CD4-positive, CD25-positive, alpha-beta regulatory T cell (primary cell): Measurements from ENCODE around the gene ERBB4. TPM values are rescaled to one million over a fixed set of nuclear protein-coding genes. Genes with fewer than 3 reads are reported as not detected.
A peak's percentile ranks its signal among the peaks of the same experiment; 100 is the strongest.

Experiments used
- ATAC-seq, 2 donors: fragments of 150-1000 bp; cut with Tn5 transposase; one replicate each; pipeline ENCODE4 v1.10.0; 2021; ENCODE audit warnings: low read depth in 2 of 2, moderate number of reproducible peaks in 2 of 2, moderate library complexity in 1 of 2
- DNase-seq, 3 donors: peaks; one replicate each; pipeline versions ENCODE4 v3.0.0 to v3.0.0-alpha.2; 2012 to 2022; ENCODE audit warnings: mixed read lengths in 1 of 3
- H3K27ac ChIP-seq: one replicate; pipeline ENCODE4 v1.7.0; 2013; ENCODE audit warnings: mild to moderate bottlenecking, low read length; ENCODE audit not compliant: insufficient read depth, poor library complexity, severe bottlenecking
- H3K27me3 ChIP-seq: one replicate; pipeline ENCODE4 v1.7.0; 2013; ENCODE audit warnings: low read length; ENCODE audit not compliant: control insufficient read depth, insufficient read depth
- H3K36me3 ChIP-seq: one replicate; pipeline ENCODE4 v1.7.0; 2013; ENCODE audit warnings: mild to moderate bottlenecking, low read length, moderate library complexity; ENCODE audit not compliant: control insufficient read depth, insufficient read depth
- H3K4me1 ChIP-seq: 2 replicates; pipeline ENCODE4 v1.7.0; 2013; ENCODE audit warnings: mild to moderate bottlenecking, low read length; ENCODE audit not compliant: insufficient read depth, control insufficient read depth, poor library complexity, severe bottlenecking
- H3K4me3 ChIP-seq: one replicate; pipeline ENCODE4 v1.7.0; 2013; ENCODE audit warnings: low read depth, mild to moderate bottlenecking, low read length, moderate library complexity
- H3K9me3 ChIP-seq, 2 experiments: 1 replicate in 1 of 2; 2 replicates in 1 of 2; pipeline ENCODE4 v1.7.0; 2013; ENCODE audit warnings: low read length in 2 of 2, mild to moderate bottlenecking in 1 of 2, moderate library complexity in 1 of 2; ENCODE audit not compliant: control insufficient read depth in 2 of 2
- H3K27ac Mint-ChIP-seq, 3 donors: one replicate each; pipeline ENCODE4 v1.8.0; 2020 to 2022; ENCODE audit warnings: mild to moderate bottlenecking in 3 of 3, mixed read lengths in 3 of 3, moderate library complexity in 2 of 3
- H3K27me3 Mint-ChIP-seq: one replicate; pipeline ENCODE4 v1.8.0; 2022; ENCODE audit warnings: mild to moderate bottlenecking, mixed read lengths
- H3K36me3 Mint-ChIP-seq: one replicate; pipeline ENCODE4 v1.8.0; 2020; ENCODE audit warnings: mixed read lengths
- H3K4me1 Mint-ChIP-seq, 4 donors: one replicate each; pipeline ENCODE4 v1.8.0; 2020 to 2022; ENCODE audit warnings: mixed read lengths in 4 of 4, mild to moderate bottlenecking in 1 of 4
- H3K4me3 Mint-ChIP-seq, 4 donors: one replicate each; pipeline ENCODE4 v1.8.0; 2020 to 2022; ENCODE audit warnings: mild to moderate bottlenecking in 4 of 4, mixed read lengths in 4 of 4, moderate library complexity in 3 of 4
- H3K9me3 Mint-ChIP-seq, 7 donors: one replicate each; pipeline ENCODE4 v1.8.0; 2020 to 2022; ENCODE audit warnings: mixed read lengths in 7 of 7, mild to moderate bottlenecking in 3 of 7, moderate library complexity in 2 of 7
- polyA plus RNA-seq, 4 donors: library from polyadenylated mRNA; unstranded; fragments of 300-500 nt; fragmentation: Illumina TruSeq; gene quantifications; one replicate each; pipeline ENCODE4 v1.2.3, GENCODE V29; 2021
- total RNA-seq: library from RNA; stranded (reverse); gene quantifications from one replicate; pipeline ENCODE4 v1.2.3, GENCODE V29; 2022

Gene ERBB4
- total and polyA plus RNA-seq, 5 donors from 2014 or later: not detected

DNA sequence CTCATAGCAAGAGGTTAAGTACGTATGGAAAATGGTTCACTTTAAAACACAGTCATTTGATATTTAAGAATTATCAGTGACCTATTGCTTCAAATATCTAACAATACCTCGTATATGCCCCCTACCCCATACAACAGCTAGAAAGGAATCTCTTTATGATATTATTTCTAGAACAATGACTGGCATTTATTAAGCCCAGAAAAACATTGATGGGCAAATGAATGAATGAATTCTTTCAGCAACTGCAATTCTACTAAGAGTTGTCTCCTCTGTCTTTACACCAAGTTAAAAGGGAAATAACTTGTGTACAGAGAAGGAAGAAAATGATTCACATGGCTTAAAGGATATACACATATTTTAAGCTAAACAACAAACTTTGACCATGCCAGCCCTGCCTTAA, 384.7 kb downstream of the ERBB4 start:
- DNase-seq: no peak
- H3K27ac ChIP-seq: no peak overlapping the region
- Mint-ChIP-seq H3K4me3 (no peak overlapping the region), H3K36me3 (no peaks in the 10 kb centered on the region), H3K27me3 (no peaks in the 10 kb centered on the region), H3K9me3 (peaks cover 0 to 1% (median 0%) of the 10 kb centered on the region in 7 donors), H3K27ac (no peak overlapping the region), H3K4me1 (no peaks in the 10 kb centered on the region)
- no peaks in the 10 kb centered on the region for H3K9me3 ChIP-seq
- no peak overlapping the region for H3K4me3 ChIP-seq
- ATAC-seq: no peak
- H3K27me3 ChIP-seq: no peaks in the 10 kb centered on the region
- no peaks in the 10 kb centered on the region for H3K4me1 ChIP-seq
- no peaks in the 10 kb centered on the region for H3K36me3 ChIP-seq

DNA sequence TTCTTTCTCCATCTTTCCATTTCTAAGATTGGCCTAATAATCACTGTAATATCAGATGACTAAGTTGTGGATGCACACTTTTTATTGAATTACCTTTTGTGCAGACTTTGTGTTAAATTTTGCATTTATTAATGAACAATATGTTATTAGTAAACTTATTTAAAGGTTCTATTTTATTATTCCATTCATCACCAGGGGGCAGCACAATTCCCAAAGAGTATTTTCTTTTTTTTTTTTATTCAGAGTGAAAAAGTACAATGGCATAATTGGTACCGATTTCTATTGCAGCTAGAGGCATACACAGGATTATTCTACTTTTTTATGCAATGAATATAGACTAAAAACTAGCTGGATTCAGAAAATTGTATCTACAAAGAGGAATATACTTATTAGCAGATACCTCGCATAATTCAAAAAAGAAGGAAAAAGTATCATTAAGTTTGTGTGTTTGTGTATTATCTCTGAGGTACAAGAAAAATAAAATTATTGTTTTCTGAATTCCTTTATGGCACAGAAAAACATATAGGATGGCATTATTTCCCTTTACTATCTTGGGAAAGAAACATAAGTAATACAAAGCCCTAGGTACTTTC, 390.6 kb downstream of the ERBB4 start:
- Mint-ChIP-seq H3K4me3 (no peak overlapping the region), H3K36me3 (no peaks in the 10 kb centered on the region), H3K27ac (no peak overlapping the region), H3K27me3 (no peaks in the 10 kb centered on the region), H3K9me3 (peaks cover 0 to 1% (median 0%) of the 10 kb centered on the region in 7 donors), H3K4me1 (no peaks in the 10 kb centered on the region)
- peak in 1 of 3 donors; percentile 2 for DNase-seq
- Histone ChIP-seq H3K4me3 (no peak overlapping the region), H3K27me3 (no peaks in the 10 kb centered on the region), H3K9me3 (no peaks in the 10 kb centered on the region), H3K27ac (no peak overlapping the region), H3K4me1 (no peaks in the 10 kb centered on the region), H3K36me3 (no peaks in the 10 kb centered on the region)
- ATAC-seq: no peak

DNA sequence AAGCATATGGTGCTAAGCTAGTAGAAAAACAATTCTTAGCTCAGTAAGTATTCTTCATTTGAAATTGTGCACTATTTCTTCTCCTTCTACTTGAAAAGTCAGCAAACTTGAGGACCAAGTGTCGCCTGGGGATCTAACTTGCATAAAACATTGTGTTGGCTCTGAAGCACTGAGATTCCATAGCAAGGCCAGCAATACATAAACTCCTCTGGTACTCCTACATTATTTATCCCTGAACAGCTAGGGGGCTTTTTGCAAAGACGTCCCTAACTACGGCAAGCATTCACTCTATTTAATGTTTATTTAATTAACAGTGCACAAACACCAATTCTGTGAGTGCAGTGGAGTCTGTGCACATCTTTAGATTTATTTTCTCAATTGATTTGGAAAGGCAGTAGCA, 392.2 kb downstream of the ERBB4 start:
- Mint-ChIP-seq H3K4me1 (no peaks in the 10 kb centered on the region), H3K9me3 (peaks cover 0 to 3% (median 0%) of the 10 kb centered on the region in 7 donors), H3K4me3 (no peak overlapping the region), H3K36me3 (no peaks in the 10 kb centered on the region), H3K27ac (no peak overlapping the region), H3K27me3 (no peaks in the 10 kb centered on the region)
- Histone ChIP-seq H3K9me3 (no peaks in the 10 kb centered on the region), H3K27ac (no peak overlapping the region), H3K4me3 (no peak overlapping the region), H3K36me3 (no peaks in the 10 kb centered on the region), H3K4me1 (no peaks in the 10 kb centered on the region), H3K27me3 (no peaks in the 10 kb centered on the region)
- no peak for DNase-seq
- ATAC-seq: no peak

DNA sequence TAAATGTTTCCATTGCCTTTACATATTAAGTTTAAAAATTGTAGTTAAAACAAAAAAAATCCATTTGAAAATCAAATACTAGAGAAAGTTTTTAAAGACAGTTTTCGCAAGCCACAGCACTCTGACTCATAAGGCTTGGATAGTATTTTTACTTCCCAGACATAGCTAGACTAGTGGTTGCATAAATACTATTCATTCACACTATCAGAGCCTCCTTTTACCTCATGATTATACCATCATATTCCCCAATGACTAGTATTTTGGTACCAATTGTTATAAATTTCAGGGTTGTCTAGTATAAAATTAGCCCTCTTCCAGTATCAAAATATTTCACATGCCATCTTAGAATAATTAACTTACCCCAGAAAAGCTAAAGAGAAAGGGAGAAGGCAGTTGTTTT, 393.5 kb downstream of the ERBB4 start:
- no peak overlapping the region for H3K27ac ChIP-seq
- ATAC-seq (no peak), DNase-seq (no peak)
- no peaks in the 10 kb centered on the region for H3K27me3 ChIP-seq
- Mint-ChIP-seq H3K36me3 (no peaks in the 10 kb centered on the region), H3K9me3 (peaks cover 0 to 3% (median 0%) of the 10 kb centered on the region in 7 donors), H3K27ac (no peak overlapping the region), H3K4me1 (no peaks in the 10 kb centered on the region), H3K27me3 (no peaks in the 10 kb centered on the region), H3K4me3 (no peak overlapping the region)
- H3K4me1 ChIP-seq: no peaks in the 10 kb centered on the region
- no peaks in the 10 kb centered on the region for H3K9me3 ChIP-seq
- H3K4me3 ChIP-seq: no peak overlapping the region
- no peaks in the 10 kb centered on the region for H3K36me3 ChIP-seq

DNA sequence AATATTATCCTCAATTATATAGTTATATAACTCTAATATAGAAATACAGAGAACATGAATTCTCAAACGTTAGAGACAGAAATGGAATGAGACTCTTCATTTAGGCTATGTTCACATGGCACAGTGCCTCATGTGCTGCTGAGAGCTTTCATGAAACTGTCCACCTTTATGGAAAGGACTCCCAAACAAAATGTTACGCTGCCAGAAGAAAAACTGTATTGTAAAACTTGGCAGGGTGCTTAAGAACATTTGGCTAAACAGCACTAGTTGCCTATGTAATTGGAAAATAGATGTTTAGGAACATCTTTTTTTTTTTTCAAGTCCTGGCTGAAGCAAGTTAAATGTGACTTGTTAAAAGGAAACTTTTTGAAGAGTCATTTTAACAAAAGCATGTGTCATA, 396.0 kb downstream of the ERBB4 start:
- Histone ChIP-seq H3K27me3 (no peaks in the 10 kb centered on the region), H3K4me1 (no peaks in the 10 kb centered on the region), H3K9me3 (no peaks in the 10 kb centered on the region), H3K27ac (no peak overlapping the region), H3K36me3 (no peaks in the 10 kb centered on the region), H3K4me3 (no peak overlapping the region)
- Mint-ChIP-seq H3K27ac (no peak overlapping the region), H3K9me3 (peaks cover 0 to 3% (median 0%) of the 10 kb centered on the region in 7 donors), H3K4me3 (no peak overlapping the region), H3K36me3 (no peaks in the 10 kb centered on the region), H3K27me3 (no peaks in the 10 kb centered on the region), H3K4me1 (no peaks in the 10 kb centered on the region)
- no peak for DNase-seq
- ATAC-seq: no peak

DNA sequence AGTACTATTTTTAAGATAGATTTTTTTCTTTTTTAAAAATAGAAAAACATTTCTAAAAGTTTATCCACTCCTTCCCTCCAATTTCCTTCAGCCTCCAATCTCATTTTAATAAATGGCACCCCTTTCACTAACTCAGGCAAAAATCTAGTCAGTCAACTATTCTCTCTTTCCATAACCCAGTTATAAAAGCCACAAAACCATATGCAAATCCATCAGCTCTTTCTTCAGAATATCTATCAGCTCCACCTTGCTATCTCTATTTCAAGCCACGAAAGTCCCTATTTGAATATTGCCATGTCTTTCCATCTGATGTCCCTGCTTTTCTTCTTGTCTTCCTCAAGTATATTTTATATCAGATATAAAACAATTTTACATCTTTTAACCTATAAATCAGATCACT, 397.1 kb downstream of the ERBB4 start:
- no peaks in the 10 kb centered on the region for H3K36me3 Mint-ChIP-seq
- H3K9me3 Mint-ChIP-seq: peaks cover 0 to 3% (median 0%) of the 10 kb centered on the region in 7 donors
- H3K27me3 Mint-ChIP-seq: no peaks in the 10 kb centered on the region
- ATAC-seq (no peak), DNase-seq (no peak)
- H3K4me1 Mint-ChIP-seq: no peaks in the 10 kb centered on the region
- no peak overlapping the region for H3K27ac Mint-ChIP-seq
- H3K4me3 Mint-ChIP-seq: no peak overlapping the region
- H3K27me3 ChIP-seq: no peaks in the 10 kb centered on the region
- no peaks in the 10 kb centered on the region for H3K4me1 ChIP-seq
- H3K36me3 ChIP-seq: no peaks in the 10 kb centered on the region
- H3K9me3 ChIP-seq: no peaks in the 10 kb centered on the region
- no peak overlapping the region for H3K4me3 ChIP-seq
- no peak overlapping the region for H3K27ac ChIP-seq

DNA sequence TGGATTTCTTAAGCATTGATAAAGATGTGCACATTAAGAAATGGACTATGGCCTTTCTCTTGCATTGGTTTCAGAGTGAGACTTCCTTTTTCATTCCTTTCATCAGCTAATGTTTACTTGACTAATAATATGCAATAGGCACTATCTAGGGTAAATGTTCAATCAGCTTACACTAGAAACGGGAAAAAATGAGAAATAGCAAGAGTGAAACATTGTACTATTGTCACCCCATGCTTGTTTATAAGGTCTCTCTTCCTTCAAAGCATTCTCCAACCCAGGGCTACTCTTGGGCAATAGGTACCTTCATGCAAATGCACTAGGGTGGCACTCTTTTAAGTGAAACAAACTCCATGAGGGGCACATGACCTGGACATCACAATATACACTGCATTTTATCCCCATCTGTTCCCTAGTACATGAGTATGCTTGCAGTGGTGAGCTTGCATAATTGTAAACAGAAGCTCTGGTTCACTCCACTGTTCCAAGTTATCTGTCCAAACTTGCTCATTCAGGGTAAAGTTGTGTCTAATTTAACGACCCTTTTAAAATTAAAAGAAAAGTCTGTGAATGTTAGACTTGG, 402.3 kb downstream of the ERBB4 start:
- no peak for ATAC-seq
- no peaks in the 10 kb centered on the region for H3K36me3 ChIP-seq
- no peaks in the 10 kb centered on the region for H3K9me3 ChIP-seq
- no peaks in the 10 kb centered on the region for H3K4me1 ChIP-seq
- H3K36me3 Mint-ChIP-seq: no peaks in the 10 kb centered on the region
- H3K4me3 Mint-ChIP-seq: no peak overlapping the region
- peaks cover 0 to 4% (median 0%) of the 10 kb centered on the region in 7 donors for H3K9me3 Mint-ChIP-seq
- no peaks in the 10 kb centered on the region for H3K27me3 ChIP-seq
- no peak overlapping the region for H3K4me3 ChIP-seq
- no peak overlapping the region for H3K27ac Mint-ChIP-seq
- no peaks in the 10 kb centered on the region for H3K27me3 Mint-ChIP-seq
- no peak overlapping the region for H3K27ac ChIP-seq
- DNase-seq: no peak
- no peaks in the 10 kb centered on the region for H3K4me1 Mint-ChIP-seq

DNA sequence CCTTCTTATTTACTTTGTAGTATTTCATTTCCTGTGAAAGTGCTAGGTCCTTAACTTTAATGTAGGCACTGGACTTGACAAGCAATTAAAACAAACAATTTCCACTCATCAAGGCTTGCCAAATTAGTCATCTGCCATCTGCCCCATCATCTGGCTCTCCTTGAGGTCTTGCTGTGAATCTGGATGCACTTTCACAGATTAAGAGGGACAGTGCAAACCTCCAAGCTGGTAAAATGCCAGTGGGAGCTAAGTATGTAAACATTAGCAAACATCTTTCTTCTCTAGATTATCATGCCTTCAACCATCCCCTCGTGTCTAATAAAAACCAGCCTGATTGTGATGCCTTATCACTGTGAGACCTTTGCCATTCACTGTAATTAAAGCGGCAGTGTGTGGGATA, 402.9 kb downstream of the ERBB4 start:
- Histone ChIP-seq H3K4me1 (no peaks in the 10 kb centered on the region), H3K27me3 (no peaks in the 10 kb centered on the region), H3K36me3 (no peaks in the 10 kb centered on the region), H3K27ac (no peak overlapping the region), H3K9me3 (no peaks in the 10 kb centered on the region), H3K4me3 (no peak overlapping the region)
- H3K4me1 Mint-ChIP-seq: no peaks in the 10 kb centered on the region
- no peak overlapping the region for H3K27ac Mint-ChIP-seq
- no peaks in the 10 kb centered on the region for H3K27me3 Mint-ChIP-seq
- no peak overlapping the region for H3K4me3 Mint-ChIP-seq
- peaks cover 0 to 4% (median 1%) of the 10 kb centered on the region in 7 donors for H3K9me3 Mint-ChIP-seq
- ATAC-seq (no peak), DNase-seq (no peak)
- H3K36me3 Mint-ChIP-seq: no peaks in the 10 kb centered on the region
